Heart right ventricle (tissue), 16 donors: ENCODE data around the gene PLA2G2F. TPM values are rescaled to one million over a fixed set of nuclear protein-coding genes. Genes with fewer than 3 reads are reported as not detected.

Source experiments
- ATAC-seq, 8 donors: fragments of 200-7000 bp; cut with Tn5 transposase; one replicate each; pipeline ENCODE4 v1.9.1; 2020; ENCODE audit warnings: mild to moderate bottlenecking in 8 of 8, moderate library complexity in 8 of 8, moderate number of reproducible peaks in 1 of 8
- DNase-seq, 2 donors: peaks; one replicate each; pipeline ENCODE4 v3.0.0-alpha.2; 2020
- H3K27ac ChIP-seq, 10 donors: fragments of 200-600 bp; sonication (generic) in 2 of 10; one replicate each; pipeline versions ENCODE4 v1.5.0 to v1.8.0; 2020 to 2022; ENCODE audit warnings: mild to moderate bottlenecking in 3 of 10
- H3K27me3 ChIP-seq, 7 donors: fragments of 200-600 bp; one replicate each; pipeline ENCODE4 v1.8.0; 2021 to 2022; ENCODE audit warnings: mild to moderate bottlenecking in 2 of 7
- H3K36me3 ChIP-seq, 9 donors: fragments of 200-600 bp; sonication (generic) in 1 of 9; one replicate each; pipeline versions ENCODE4 v1.5.0 to v1.8.0; 2020 to 2022; ENCODE audit warnings: mild to moderate bottlenecking in 2 of 9
- H3K4me1 ChIP-seq, 9 donors: fragments of 200-600 bp; sonication (generic) in 1 of 9; one replicate each; pipeline versions ENCODE4 v1.5.0 to v1.8.0; 2020 to 2022; ENCODE audit warnings: mild to moderate bottlenecking in 4 of 9
- H3K4me3 ChIP-seq, 10 donors: fragments of 200-600 bp; sonication (generic) in 2 of 10; one replicate each; pipeline versions ENCODE4 v1.5.0 to v1.8.0; 2020 to 2022; ENCODE audit warnings: mild to moderate bottlenecking in 7 of 10, moderate library complexity in 2 of 10
- H3K9me3 ChIP-seq, 11 donors: fragments of 200-600 bp in 10 of 11; sonication (generic) in 2 of 11; one replicate each; pipeline versions ENCODE4 v1.5.0 to v1.8.0; 2013 to 2022; ENCODE audit warnings: mild to moderate bottlenecking in 2 of 11, control low read depth in 1 of 11, moderate library complexity in 1 of 11
- CTCF ChIP-seq, 9 donors: fragments of 200-600 bp; sonication (generic) in 2 of 9; IDR thresholded peaks; one replicate each; pipeline versions ENCODE4 v1.5.0 to v1.8.0; 2021 to 2022; ENCODE audit warnings: antibody characterized with exemption in 9 of 9, mild to moderate bottlenecking in 5 of 9, moderate library complexity in 1 of 9
- WGBS, 2 donors: extraction: QIAGEN DNeasy Blood & Tissue Kit; methylation state at CpG; one replicate each; pipeline ENCODE4 v1.1.7; 2013; ENCODE audit warnings: inconsistent platforms in 1 of 2; 5-methylcytosine and 5-hydroxymethylcytosine counted together
- intact Hi-C, 10 donors: fragments of 100-400 bp; cut with DNase I; formaldehyde crosslinking; loops; one replicate each; pipeline versions ENCODE4 v1.11.1 to v1.14.2; 2022
- long read RNA-seq, 3 donors: library from polyadenylated mRNA; unstranded; transcript quantifications; one replicate each; pipeline ENCODE4 v2.0.0, GENCODE V29; 2020 to 2021
- polyA plus RNA-seq, 2 donors: library from polyadenylated mRNA; stranded (reverse); fragments of 200-250 nt; gene quantifications; one replicate each; pipeline ENCODE4 v1.2.3, GENCODE V29; 2013
- total RNA-seq, 10 donors: library from RNA; stranded (reverse); fragmentation: NEBNext Ultra II Directional in 3 of 10; extraction: Animal tissue kit (Norgen Biotek cat#: 25700) in 3 of 10; gene quantifications; one replicate each; pipeline versions ENCODE4 v1.2.1 to v1.2.4, GENCODE V29; 2021 to 2023
- donor health status: Arrhythmogenic right ventricular cardiomyopathy.
- donor health status: ischemic (EF 13 %, LVEDD 7.1; RV severe dilation, severe dysfunction).
- donor health status: healthy with polysubstance abuse.
- donor health status: DM: no; HTN: yes; CAD: no.
- donor health status: DM: no; HTN: no; CAD: no.
- donor health status: ischemic (EF 25% LVEDD 6.9; RV normal size, moderate dysfunction).
- donor health status: ischemic (EF 25% LVEDD 5.7; RV mildly dilated, moderate dysfunction).
- donor health status: healthy.
- donor health status: DM: yes; HTN: yes; CAD: no.
- donor health status: Ischemic cardiomyopathy.
- donor health status: ischemic (EF 35%, LVEDD 5.7; RV mildly dilated, moderate dysfunction).
- donor health status: nonischemic (EF 11% LVEDD 7.7; RV severe dilation, severe dysfunction).
- donor health status: DM: yes; HTN: yes; CAD: no.
- donor health status: PGD.
- donor health status: ischemic (EF 29% LVEDD 5.4; RV normal size, mild dysfunction).
- donor health status: nonischemic (EF 23%, LVEDD 6.1; RV moderate dilation, normal function).

Gene PLA2G2F
- total RNA-seq (not detected), polyA plus RNA-seq (not detected)
- long read RNA-seq, donor 1, result 0 reads
- long read RNA-seq, donor 2, result 0 reads
- long read RNA-seq, donor 3, result 0 reads

GRCh38 chr1:20138961-20139550 lies at the start of gene PLA2G2F:
TSS of gene PLA2G2F (plus strand) at chr1:20139323. CDS start at chr1:20139428, 105 bp downstream.
- intact Hi-C loops, result no loop called here
- 94 to 96% methylated on average over 9 of the region's 9 CpGs for WGBS, 2 donors
- H3K4me1 ChIP-seq, result no peaks in the 10 kb centered on the region
- H3K9me3 ChIP-seq, result no peaks in the 10 kb centered on the region
- peaks cover 0 to 9% (median 0%) of the 10 kb centered on the region in 7 donors for H3K27me3 ChIP-seq
- TF ChIP-seq CTCF (IDR thresholded peaks at IDR 0.05), result no peak
- ATAC-seq (no peak), DNase-seq (no peak)
- H3K27ac ChIP-seq, result no peak within 1 kb of the TSS
- H3K36me3 ChIP-seq, result no peaks in the 10 kb centered on the region
- no peak within 1 kb of the TSS for H3K4me3 ChIP-seq

GRCh38 chr1:20089328-20090077 lies 49.6 kb upstream of the PLA2G2F start:
- no peak for ATAC-seq
- TF ChIP-seq CTCF (IDR thresholded peaks at IDR 0.05), result no peak
- no peak overlapping the region for H3K27ac ChIP-seq
- 86% methylated on average over 19 of the region's 19 CpGs for WGBS, 2 donors
- no peaks in the 10 kb centered on the region for H3K27me3 ChIP-seq
- intact Hi-C loops, result loop anchor here in 3 of 10 donors (5.0 to 10.0 kb wide), 4 partner anchors 55 to 115 kb away; partner anchors contain the start of gene PLA2G2A (in 2 of the 3)
- H3K36me3 ChIP-seq, result peaks cover 0 to 71% (median 20%) of the 10 kb centered on the region in 9 donors
- H3K9me3 ChIP-seq, result no peaks in the 10 kb centered on the region
- no peak for DNase-seq
- peaks cover 0 to 19% (median 3%) of the 10 kb centered on the region in 9 donors for H3K4me1 ChIP-seq
- no peak overlapping the region for H3K4me3 ChIP-seq

GRCh38 chr1:20090119-20090518 lies 49.0 kb upstream of the PLA2G2F start:
- Histone ChIP-seq H3K36me3 (peaks cover 0 to 67% (median 20%) of the 10 kb centered on the region in 9 donors), H3K4me3 (no peak overlapping the region), H3K27ac (no peak overlapping the region), H3K9me3 (no peaks in the 10 kb centered on the region), H3K4me1 (peaks cover 0 to 12% (median 0%) of the 10 kb centered on the region in 9 donors), H3K27me3 (no peaks in the 10 kb centered on the region)
- ATAC-seq (no peak), DNase-seq (no peak)
- WGBS, 2 donors, result 87 to 92% methylated on average over 3 of the region's 3 CpGs
- TF ChIP-seq CTCF (IDR thresholded peaks at IDR 0.05), result no peak
- intact Hi-C loops, result loop anchor here in 2 of 10 donors (5.0 to 10.0 kb wide), 2 partner anchors 95 to 113 kb away; partner anchors contain the start of gene PLA2G2A (in 1 of the 2)

GRCh38 chr1:20090641-20091040 lies 48.5 kb upstream of the PLA2G2F start:
- Histone ChIP-seq H3K4me1 (peaks cover 0 to 11% (median 0%) of the 10 kb centered on the region in 9 donors), H3K27ac (no peak overlapping the region), H3K36me3 (peaks cover 0 to 61% (median 20%) of the 10 kb centered on the region in 9 donors), H3K27me3 (no peaks in the 10 kb centered on the region), H3K9me3 (no peaks in the 10 kb centered on the region), H3K4me3 (no peak overlapping the region)
- ATAC-seq (no peak), DNase-seq (no peak)
- intact Hi-C loops, result loop anchor here in 2 of 10 donors (5.0 to 10.0 kb wide), 2 partner anchors 96 to 113 kb away; partner anchors contain the start of gene PLA2G2A (in 1 of the 2)
- WGBS, 2 donors, result 81% methylated on average over 6 of the region's 6 CpGs
- TF ChIP-seq CTCF (IDR thresholded peaks at IDR 0.05), result no peak
